H1 (cell line): ENCODE data around the gene PLEK.

ENCODE experiments used
- EGR1 ChIP-seq: IDR thresholded peaks from 2 replicates; pipeline ENCODE4 v1.6.1; 2011; ENCODE audit warnings: low read depth, low read length, borderline replicate concordance
- SIX5 ChIP-seq: IDR thresholded peaks from 2 replicates; pipeline ENCODE4 v1.6.1; 2011; ENCODE audit warnings: mild to moderate bottlenecking, low read depth, low read length
- TF ChIP-seq, protein P1 (sequence below), 3 experiments: IDR thresholded peaks; 1 replicate in 2 of 3; 2 replicates in 1 of 3; pipeline versions ENCODE4 v1.5.1 to v1.6.1; 2011; ENCODE audit warnings: low read length in 3 of 3, mild to moderate bottlenecking in 3 of 3, inconsistent platforms in 2 of 3, low read depth in 1 of 3, moderate library complexity in 1 of 3; ENCODE audit not compliant: insufficient read depth in 1 of 3; ENCODE audit errors: control extremely low read depth in 1 of 3
- TF ChIP-seq, protein P2 (sequence below): IDR thresholded peaks from 2 replicates; pipeline ENCODE4 v1.6.1; 2012; ENCODE audit warnings: inconsistent platforms

DNA sequence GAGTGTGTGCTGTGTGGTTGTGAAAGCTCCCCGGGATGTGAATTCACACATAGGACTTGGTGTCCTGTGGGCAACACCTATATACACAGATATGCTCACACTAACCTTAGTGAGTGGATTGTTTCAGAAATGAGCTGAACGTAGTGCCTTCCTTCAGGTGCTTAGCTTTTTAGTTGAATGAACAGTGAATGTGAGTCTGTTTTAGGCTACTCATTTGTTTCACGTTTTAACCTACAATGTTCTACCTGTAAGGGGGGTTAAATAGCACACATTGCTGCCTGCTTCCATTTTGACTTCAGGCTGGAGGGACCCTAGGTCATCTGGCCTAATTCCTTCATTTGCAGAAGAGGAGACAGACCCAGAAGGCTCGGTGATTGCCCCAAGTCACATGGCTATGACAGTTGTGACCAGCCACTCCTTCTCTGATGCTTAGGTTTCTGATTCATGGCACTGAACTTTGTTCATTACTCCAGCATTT is 1.0 kb downstream of the PLEK start:
- TF ChIP-seq, protein P1, sequence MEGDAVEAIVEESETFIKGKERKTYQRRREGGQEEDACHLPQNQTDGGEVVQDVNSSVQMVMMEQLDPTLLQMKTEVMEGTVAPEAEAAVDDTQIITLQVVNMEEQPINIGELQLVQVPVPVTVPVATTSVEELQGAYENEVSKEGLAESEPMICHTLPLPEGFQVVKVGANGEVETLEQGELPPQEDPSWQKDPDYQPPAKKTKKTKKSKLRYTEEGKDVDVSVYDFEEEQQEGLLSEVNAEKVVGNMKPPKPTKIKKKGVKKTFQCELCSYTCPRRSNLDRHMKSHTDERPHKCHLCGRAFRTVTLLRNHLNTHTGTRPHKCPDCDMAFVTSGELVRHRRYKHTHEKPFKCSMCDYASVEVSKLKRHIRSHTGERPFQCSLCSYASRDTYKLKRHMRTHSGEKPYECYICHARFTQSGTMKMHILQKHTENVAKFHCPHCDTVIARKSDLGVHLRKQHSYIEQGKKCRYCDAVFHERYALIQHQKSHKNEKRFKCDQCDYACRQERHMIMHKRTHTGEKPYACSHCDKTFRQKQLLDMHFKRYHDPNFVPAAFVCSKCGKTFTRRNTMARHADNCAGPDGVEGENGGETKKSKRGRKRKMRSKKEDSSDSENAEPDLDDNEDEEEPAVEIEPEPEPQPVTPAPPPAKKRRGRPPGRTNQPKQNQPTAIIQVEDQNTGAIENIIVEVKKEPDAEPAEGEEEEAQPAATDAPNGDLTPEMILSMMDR (IDR thresholded peaks at IDR 0.05; ENCODE audit: control extremely low read depth in 1 of 3, insufficient read depth in 1 of 3, low read depth in 1 of 3, low read length in 3 of 3): no peak
- TF ChIP-seq EGR1 (no peak), SIX5 (no peak)
- TF ChIP-seq, protein P2, sequence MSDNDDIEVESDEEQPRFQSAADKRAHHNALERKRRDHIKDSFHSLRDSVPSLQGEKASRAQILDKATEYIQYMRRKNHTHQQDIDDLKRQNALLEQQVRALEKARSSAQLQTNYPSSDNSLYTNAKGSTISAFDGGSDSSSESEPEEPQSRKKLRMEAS: no peak
